Measurements from ENCODE around the gene PNMA6E. TPM values are rescaled to one million over a fixed set of nuclear protein-coding genes. Genes with fewer than 3 reads are reported as not detected.
"Not testable (repeated sequence)": the region's sequence is repeated elsewhere in the genome, so short reads cannot be mapped to it uniquely, and the experiment has no call there.

Gene PNMA6E
- total and polyA plus RNA-seq, 8 donors, result not detected

- no peaks in the 10 kb centered on the region for H3K9me3 ChIP-seq
- DNase-seq (no peak), ATAC-seq (no peak)
- no peaks in the 10 kb centered on the region for H3K27me3 ChIP-seq
- no peak overlapping the region for H3K4me3 ChIP-seq
- H3K36me3 ChIP-seq, result no peaks in the 10 kb centered on the region
- intact Hi-C loops (cut with DNase I), result no loop called here
- no peak for TF ChIP-seq CTCF (IDR thresholded peaks at IDR 0.05)
- no peak overlapping the region for H3K27ac ChIP-seq
- no peaks in the 10 kb centered on the region for H3K4me1 ChIP-seq
Measured at GRCh38 chrX:153405426-153405825, 4.3 kb upstream of the PNMA6E start.

- H3K4me3 ChIP-seq; DNase-seq; H3K36me3 ChIP-seq; H3K27me3 ChIP-seq; ATAC-seq; H3K4me1 ChIP-seq; H3K27ac ChIP-seq; H3K9me3 ChIP-seq; intact Hi-C loops (cut with DNase I): not testable (repeated sequence)
Measured at GRCh38 chrX:153404333-153404732, 3.2 kb upstream of the PNMA6E start.

- H3K27me3 ChIP-seq, result peaks cover 0 to 6% of the 10 kb centered on the region in 2 donors
- ATAC-seq (peak; percentile 69), DNase-seq (peak in 1 of 4 donors; percentile 84)
- no peak overlapping the region for H3K27ac ChIP-seq
- no peak overlapping the region for H3K4me3 ChIP-seq
- H3K9me3 ChIP-seq, result no peaks in the 10 kb centered on the region
- intact Hi-C loops (cut with DNase I), result no loop called here
- no peaks in the 10 kb centered on the region for H3K4me1 ChIP-seq
- peak; percentile 2 to 56 for TF ChIP-seq CTCF (IDR thresholded peaks at IDR 0.05)
- H3K36me3 ChIP-seq, result no peaks in the 10 kb centered on the region
Measured at GRCh38 chrX:153400146-153401132, 711 bp downstream of the PNMA6E start.

- intact Hi-C loops (cut with DNase I), result no loop called here
- Histone ChIP-seq H3K4me3 (no peak overlapping the region), H3K27ac (no peak overlapping the region), H3K36me3 (no peaks in the 10 kb centered on the region), H3K9me3 (no peaks in the 10 kb centered on the region), H3K4me1 (no peaks in the 10 kb centered on the region), H3K27me3 (peaks cover 0 to 6% of the 10 kb centered on the region in 2 donors)
- DNase-seq (no peak), ATAC-seq (no peak)
- TF ChIP-seq CTCF (IDR thresholded peaks at IDR 0.05), result no peak
Measured at GRCh38 chrX:153398275-153398960, 2.7 kb downstream of the PNMA6E start.

- TF ChIP-seq CTCF (IDR thresholded peaks at IDR 0.05), result no peak
- Histone ChIP-seq H3K36me3 (no peaks in the 10 kb centered on the region), H3K27ac (no peak overlapping the region), H3K4me1 (no peaks in the 10 kb centered on the region), H3K4me3 (no peak overlapping the region), H3K27me3 (peaks cover 0 to 6% of the 10 kb centered on the region in 2 donors), H3K9me3 (no peaks in the 10 kb centered on the region)
- intact Hi-C loops (cut with DNase I), result no loop called here
- ATAC-seq (no peak), DNase-seq (no peak)
Measured at GRCh38 chrX:153397256-153397960, 3.7 kb downstream of the PNMA6E start.
